ENCODE results near the gene GLIS1. TPM values are rescaled to one million over a fixed set of nuclear protein-coding genes. Genes with fewer than 3 reads are reported as not detected.

Gene GLIS1
- total and polyA plus RNA-seq, 10 of the 15 experiments (the other 5 are each of a cell fraction or from before 2014, with no cell fraction given): not detected

DNA sequence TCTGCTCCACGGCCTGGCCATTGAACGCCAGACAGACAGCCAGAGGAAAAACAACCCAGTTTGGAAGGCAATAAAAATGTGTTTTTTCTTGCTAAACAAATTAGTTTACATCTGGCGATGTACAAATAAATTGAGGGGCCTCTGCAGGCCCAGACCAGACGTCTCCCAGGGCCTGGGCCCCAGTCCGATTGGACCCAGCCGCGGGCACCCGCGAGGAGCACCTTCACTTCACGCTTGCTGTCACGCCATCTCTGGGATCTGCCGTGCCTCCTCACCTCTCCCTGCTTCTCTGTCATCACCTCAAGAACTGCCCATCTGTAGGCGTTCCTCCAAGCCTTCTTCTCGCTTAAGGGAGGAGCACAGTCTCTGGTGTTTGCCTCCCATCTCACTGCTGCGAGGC, 61.5 kb downstream of the GLIS1 start (continued):
- TF ChIP-seq, protein P1, sequence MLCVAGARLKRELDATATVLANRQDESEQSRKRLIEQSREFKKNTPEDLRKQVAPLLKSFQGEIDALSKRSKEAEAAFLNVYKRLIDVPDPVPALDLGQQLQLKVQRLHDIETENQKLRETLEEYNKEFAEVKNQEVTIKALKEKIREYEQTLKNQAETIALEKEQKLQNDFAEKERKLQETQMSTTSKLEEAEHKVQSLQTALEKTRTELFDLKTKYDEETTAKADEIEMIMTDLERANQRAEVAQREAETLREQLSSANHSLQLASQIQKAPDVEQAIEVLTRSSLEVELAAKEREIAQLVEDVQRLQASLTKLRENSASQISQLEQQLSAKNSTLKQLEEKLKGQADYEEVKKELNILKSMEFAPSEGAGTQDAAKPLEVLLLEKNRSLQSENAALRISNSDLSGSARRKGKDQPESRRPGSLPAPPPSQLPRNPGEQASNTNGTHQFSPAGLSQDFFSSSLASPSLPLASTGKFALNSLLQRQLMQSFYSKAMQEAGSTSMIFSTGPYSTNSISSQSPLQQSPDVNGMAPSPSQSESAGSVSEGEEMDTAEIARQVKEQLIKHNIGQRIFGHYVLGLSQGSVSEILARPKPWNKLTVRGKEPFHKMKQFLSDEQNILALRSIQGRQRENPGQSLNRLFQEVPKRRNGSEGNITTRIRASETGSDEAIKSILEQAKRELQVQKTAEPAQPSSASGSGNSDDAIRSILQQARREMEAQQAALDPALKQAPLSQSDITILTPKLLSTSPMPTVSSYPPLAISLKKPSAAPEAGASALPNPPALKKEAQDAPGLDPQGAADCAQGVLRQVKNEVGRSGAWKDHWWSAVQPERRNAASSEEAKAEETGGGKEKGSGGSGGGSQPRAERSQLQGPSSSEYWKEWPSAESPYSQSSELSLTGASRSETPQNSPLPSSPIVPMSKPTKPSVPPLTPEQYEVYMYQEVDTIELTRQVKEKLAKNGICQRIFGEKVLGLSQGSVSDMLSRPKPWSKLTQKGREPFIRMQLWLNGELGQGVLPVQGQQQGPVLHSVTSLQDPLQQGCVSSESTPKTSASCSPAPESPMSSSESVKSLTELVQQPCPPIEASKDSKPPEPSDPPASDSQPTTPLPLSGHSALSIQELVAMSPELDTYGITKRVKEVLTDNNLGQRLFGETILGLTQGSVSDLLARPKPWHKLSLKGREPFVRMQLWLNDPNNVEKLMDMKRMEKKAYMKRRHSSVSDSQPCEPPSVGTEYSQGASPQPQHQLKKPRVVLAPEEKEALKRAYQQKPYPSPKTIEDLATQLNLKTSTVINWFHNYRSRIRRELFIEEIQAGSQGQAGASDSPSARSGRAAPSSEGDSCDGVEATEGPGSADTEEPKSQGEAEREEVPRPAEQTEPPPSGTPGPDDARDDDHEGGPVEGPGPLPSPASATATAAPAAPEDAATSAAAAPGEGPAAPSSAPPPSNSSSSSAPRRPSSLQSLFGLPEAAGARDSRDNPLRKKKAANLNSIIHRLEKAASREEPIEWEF (IDR thresholded peaks at IDR 0.05; ENCODE audit: insufficient replicate concordance, low read depth, low read length): no peak
- TF ChIP-seq, protein P2, sequence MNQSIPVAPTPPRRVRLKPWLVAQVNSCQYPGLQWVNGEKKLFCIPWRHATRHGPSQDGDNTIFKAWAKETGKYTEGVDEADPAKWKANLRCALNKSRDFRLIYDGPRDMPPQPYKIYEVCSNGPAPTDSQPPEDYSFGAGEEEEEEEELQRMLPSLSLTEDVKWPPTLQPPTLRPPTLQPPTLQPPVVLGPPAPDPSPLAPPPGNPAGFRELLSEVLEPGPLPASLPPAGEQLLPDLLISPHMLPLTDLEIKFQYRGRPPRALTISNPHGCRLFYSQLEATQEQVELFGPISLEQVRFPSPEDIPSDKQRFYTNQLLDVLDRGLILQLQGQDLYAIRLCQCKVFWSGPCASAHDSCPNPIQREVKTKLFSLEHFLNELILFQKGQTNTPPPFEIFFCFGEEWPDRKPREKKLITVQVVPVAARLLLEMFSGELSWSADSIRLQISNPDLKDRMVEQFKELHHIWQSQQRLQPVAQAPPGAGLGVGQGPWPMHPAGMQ (IDR thresholded peaks at IDR 0.05; ENCODE audit: borderline replicate concordance): no peak
- TF ChIP-seq WRNIP1 (IDR thresholded peaks at IDR 0.05; ENCODE audit: borderline replicate concordance, low read depth, low read length) (no peak), SMAD5 (IDR thresholded peaks at IDR 0.05; ENCODE audit: low read depth) (no peak)

DNA sequence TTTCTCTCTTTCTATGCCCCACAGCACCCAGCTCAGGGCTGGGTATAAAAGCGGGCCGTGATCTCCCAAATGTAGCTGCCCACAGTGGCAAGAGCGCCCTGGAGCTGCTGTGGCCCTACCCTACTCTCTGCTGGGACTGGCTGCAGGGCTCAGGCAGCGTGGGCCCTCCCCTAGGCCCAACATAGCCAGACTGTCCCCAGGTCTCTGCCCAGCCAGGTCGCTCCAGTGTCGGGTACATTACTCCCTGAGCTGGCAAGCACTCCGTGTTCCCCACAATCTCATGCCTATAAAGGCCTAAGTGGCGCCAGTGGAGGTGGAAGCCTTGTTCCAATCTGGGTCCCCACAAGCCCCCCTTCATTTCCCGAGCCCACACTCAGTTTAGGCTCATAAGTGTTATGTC, 66.2 kb downstream of the GLIS1 start:
- ChIA-PET POLR2A (no interaction called here), RAD21 (ENCODE audit: unreplicated experiment) (no interaction called here), SMC1A (ENCODE audit: uncharacterized antibody, unreplicated experiment) (no interaction called here), CTCF (interaction anchor here (0.6 kb wide), 1 partner anchor 25 kb away, joined by 3 read pairs; no protein-coding TSS in a partner anchor)
- Histone ChIP-seq H2AFZ (ENCODE audit: control insufficient read depth, low read depth, low read length) (no peak overlapping the region), H3K27ac (ENCODE audit: control insufficient read depth, insufficient read depth) (no peak overlapping the region), H3K36me3 (ENCODE audit: control insufficient read depth in 2 of 2, insufficient read depth in 2 of 2, low read length in 1 of 2) (no peaks in the 10 kb centered on the region), H3K9ac (ENCODE audit: control insufficient read depth, insufficient read depth, low read length) (no peak overlapping the region), H3K27me3 (replicated peaks in 1 of 2; ENCODE audit: control insufficient read depth in 2 of 2, insufficient read depth in 2 of 2, low read length in 1 of 2) (0 out of 4 replicates have a peak, but pooled peaks cover 0 to 3% of the 10 kb centered on the region in 2 experiments), H4K20me1 (ENCODE audit: control insufficient read depth, insufficient read depth) (no peaks in the 10 kb centered on the region), H3K4me3 (no peak overlapping the region), H3K4me1 (ENCODE audit: control insufficient read depth, insufficient read depth, low read length) (no peaks in the 10 kb centered on the region), H3K4me2 (ENCODE audit: control insufficient read depth, insufficient read depth) (no peak overlapping the region), H3K9me3 (replicated peaks; ENCODE audit: control insufficient read depth, insufficient read depth, low read length) (no peaks in the 10 kb centered on the region), H3K79me2 (ENCODE audit: control insufficient read depth, insufficient read depth, low read length) (no peaks in the 10 kb centered on the region)
- no TSS peak for BruUV-seq (replicated peaks)
- in situ Hi-C loops (cut with MboI): no loop called here
- DNase-seq (ENCODE audit: low read depth, low spot score) (no peak), ATAC-seq (no peak), FAIRE-seq (no peak)
- 20% methylated on average over 9 of the region's 9 CpGs for WGBS (ENCODE audit: insufficient coverage, insufficient replicate concordance, low lambda C conversion rate, missing lambda C conversion rate)
- TF ChIP-seq RCOR1 (conservative IDR thresholded peaks at IDR 0.05; ENCODE audit: low read depth, low read length): no peak
- TF ChIP-seq, protein P3, sequence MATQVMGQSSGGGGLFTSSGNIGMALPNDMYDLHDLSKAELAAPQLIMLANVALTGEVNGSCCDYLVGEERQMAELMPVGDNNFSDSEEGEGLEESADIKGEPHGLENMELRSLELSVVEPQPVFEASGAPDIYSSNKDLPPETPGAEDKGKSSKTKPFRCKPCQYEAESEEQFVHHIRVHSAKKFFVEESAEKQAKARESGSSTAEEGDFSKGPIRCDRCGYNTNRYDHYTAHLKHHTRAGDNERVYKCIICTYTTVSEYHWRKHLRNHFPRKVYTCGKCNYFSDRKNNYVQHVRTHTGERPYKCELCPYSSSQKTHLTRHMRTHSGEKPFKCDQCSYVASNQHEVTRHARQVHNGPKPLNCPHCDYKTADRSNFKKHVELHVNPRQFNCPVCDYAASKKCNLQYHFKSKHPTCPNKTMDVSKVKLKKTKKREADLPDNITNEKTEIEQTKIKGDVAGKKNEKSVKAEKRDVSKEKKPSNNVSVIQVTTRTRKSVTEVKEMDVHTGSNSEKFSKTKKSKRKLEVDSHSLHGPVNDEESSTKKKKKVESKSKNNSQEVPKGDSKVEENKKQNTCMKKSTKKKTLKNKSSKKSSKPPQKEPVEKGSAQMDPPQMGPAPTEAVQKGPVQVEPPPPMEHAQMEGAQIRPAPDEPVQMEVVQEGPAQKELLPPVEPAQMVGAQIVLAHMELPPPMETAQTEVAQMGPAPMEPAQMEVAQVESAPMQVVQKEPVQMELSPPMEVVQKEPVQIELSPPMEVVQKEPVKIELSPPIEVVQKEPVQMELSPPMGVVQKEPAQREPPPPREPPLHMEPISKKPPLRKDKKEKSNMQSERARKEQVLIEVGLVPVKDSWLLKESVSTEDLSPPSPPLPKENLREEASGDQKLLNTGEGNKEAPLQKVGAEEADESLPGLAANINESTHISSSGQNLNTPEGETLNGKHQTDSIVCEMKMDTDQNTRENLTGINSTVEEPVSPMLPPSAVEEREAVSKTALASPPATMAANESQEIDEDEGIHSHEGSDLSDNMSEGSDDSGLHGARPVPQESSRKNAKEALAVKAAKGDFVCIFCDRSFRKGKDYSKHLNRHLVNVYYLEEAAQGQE (IDR thresholded peaks at IDR 0.05; ENCODE audit: low read depth, low read length): no peak
- TF ChIP-seq, protein P4, sequence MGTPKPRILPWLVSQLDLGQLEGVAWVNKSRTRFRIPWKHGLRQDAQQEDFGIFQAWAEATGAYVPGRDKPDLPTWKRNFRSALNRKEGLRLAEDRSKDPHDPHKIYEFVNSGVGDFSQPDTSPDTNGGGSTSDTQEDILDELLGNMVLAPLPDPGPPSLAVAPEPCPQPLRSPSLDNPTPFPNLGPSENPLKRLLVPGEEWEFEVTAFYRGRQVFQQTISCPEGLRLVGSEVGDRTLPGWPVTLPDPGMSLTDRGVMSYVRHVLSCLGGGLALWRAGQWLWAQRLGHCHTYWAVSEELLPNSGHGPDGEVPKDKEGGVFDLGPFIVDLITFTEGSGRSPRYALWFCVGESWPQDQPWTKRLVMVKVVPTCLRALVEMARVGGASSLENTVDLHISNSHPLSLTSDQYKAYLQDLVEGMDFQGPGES (IDR thresholded peaks at IDR 0.05): no peak
- no peak for TF ChIP-seq FOXK2 (IDR thresholded peaks at IDR 0.05)
- no peak for TF ChIP-seq RB1 (IDR thresholded peaks at IDR 0.05; ENCODE audit: borderline replicate concordance)
- no peak for TF ChIP-seq IKZF1 (conservative IDR thresholded peaks at IDR 0.05)
- TF ChIP-seq TCF7 (IDR thresholded peaks at IDR 0.05; ENCODE audit: borderline replicate concordance): no peak
- no peak for TF ChIP-seq BACH1 (IDR thresholded peaks at IDR 0.05; ENCODE audit: borderline replicate concordance)
- intact Hi-C loops (cut with micrococcal nuclease; ENCODE audit: unreplicated experiment): no loop called here

Measured in GM12878 (cell line).